ENCODE results near the gene UGT1A8. TPM values are rescaled to one million over a fixed set of nuclear protein-coding genes. Genes with fewer than 3 reads are reported as not detected.

The UGT1A8 gene
- polyA plus RNA-seq, 2 of the 4 experiments (the other 2 are of a cell fraction): 0.22 TPM; not detected in 1

GRCh38 chr2:233795735-233796171, 178.3 kb downstream of the UGT1A8 start:
- ChIA-PET POLR2A (no interaction called here), CTCF (interaction anchor here (0.8 to 1.2 kb wide), 3 partner anchors 8 to 352 kb away, joined by 3 to 4 read pairs (median 4); no protein-coding TSS in a partner anchor)
- no peaks in the 10 kb centered on the region for H3K9me3 ChIP-seq
- TF ChIP-seq ZSCAN20 (CRISPR knock-in tag; IDR thresholded peaks at IDR 0.05) (no peak), HMGXB4 (CRISPR knock-in tag; IDR thresholded peaks at IDR 0.05; ENCODE audit: borderline replicate concordance) (no peak)
- H3K4me1 ChIP-seq: no peaks in the 10 kb centered on the region
- ATAC-seq (no peak), FAIRE-seq (no peak), DNase-seq (ENCODE audit: low read depth in 1 of 2, low spot score in 1 of 2) (no peak)
- 93% methylated on average over 13 of the region's 13 CpGs for WGBS (ENCODE audit: missing lambda C conversion rate)
- H3K4me2 ChIP-seq: no peak overlapping the region
- no peak overlapping the region for H3K4me3 ChIP-seq
- H3K27ac ChIP-seq: peak overlapping the region in 1 of 2 experiments; percentile 47; a peak in 1 of 6 replicates

GRCh38 chr2:233796254-233796653, 178.8 kb downstream of the UGT1A8 start:
- peaks cover 4% of the 10 kb centered on the region for H3K4me1 ChIP-seq
- H3K9me3 ChIP-seq: no peaks in the 10 kb centered on the region
- DNase-seq (ENCODE audit: low read depth in 1 of 2, low spot score in 1 of 2) (no peak), ATAC-seq (no peak), FAIRE-seq (no peak)
- H3K4me2 ChIP-seq: no peak overlapping the region
- TF ChIP-seq EHMT2 (IDR thresholded peaks at IDR 0.05; ENCODE audit: low read depth) (no peak), ATOH8 (CRISPR knock-in tag; IDR thresholded peaks at IDR 0.05; ENCODE audit: low read depth) (no peak), E2F6 (IDR thresholded peaks at IDR 0.05; ENCODE audit: borderline replicate concordance, low read depth) (no peak), REST (IDR thresholded peaks at IDR 0.05) (no peak), TFCP2L1 (CRISPR knock-in tag; IDR thresholded peaks at IDR 0.05) (no peak), HEYL (CRISPR knock-in tag; IDR thresholded peaks at IDR 0.05) (no peak), RAD21 (conservative IDR thresholded peaks at IDR 0.05 in 1 of 2, IDR thresholded peaks at IDR 0.05 in 1 of 2) (no peak), ZC3H11A (IDR thresholded peaks at IDR 0.05) (no peak), FOSL2 (IDR thresholded peaks at IDR 0.05) (no peak), FOSL2 (CRISPR knock-in tag; IDR thresholded peaks at IDR 0.05) (no peak), MAFK (IDR thresholded peaks at IDR 0.05; ENCODE audit: partially characterized antibody) (no peak), FOXS1 (CRISPR knock-in tag; IDR thresholded peaks at IDR 0.05) (no peak), NFE2L2 (conservative IDR thresholded peaks at IDR 0.05; ENCODE audit: low read length) (no peak), CEBPB (IDR thresholded peaks at IDR 0.05) (no peak), KDM1A (IDR thresholded peaks at IDR 0.05; ENCODE audit: low read depth) (no peak), RARB (CRISPR knock-in tag; IDR thresholded peaks at IDR 0.05) (no peak), CBX8 (IDR thresholded peaks at IDR 0.05) (no peak), BCL3 (IDR thresholded peaks at IDR 0.05) (no peak), BHLHE40 (IDR thresholded peaks at IDR 0.05; ENCODE audit: low read depth, low read length) (no peak), HOXA7 (CRISPR knock-in tag; IDR thresholded peaks at IDR 0.05) (no peak), CBX2 (IDR thresholded peaks at IDR 0.05; ENCODE audit: borderline replicate concordance, low read depth) (no peak)
- ChIA-PET POLR2A (no interaction called here), CTCF (interaction anchor here (0.8 to 1.2 kb wide), 2 partner anchors 36 to 353 kb away, joined by 3 to 4 read pairs; no protein-coding TSS in a partner anchor)
- 94% methylated on average over 4 of the region's 9 CpGs for WGBS (ENCODE audit: missing lambda C conversion rate)
- H3K27ac ChIP-seq: peak overlapping the region in 1 of 2 experiments; percentile 47; a peak in 2 of 6 replicates
- H3K4me3 ChIP-seq: no peak overlapping the region

All from A549 (cell line).